NK-92 (cell line): ENCODE measurements around the gene RPRML.
"Not testable (repeated sequence)": the region's sequence is repeated elsewhere in the genome, so short reads cannot be mapped to it uniquely, and the experiment has no call there.

Experiments used
- DNase-seq: peaks from one replicate; lab custom pipeline; 2025; ENCODE audit not compliant: unreplicated experiment; lab: John Stamatoyannopoulos, UW

The RPRML gene

GRCh38 chr17:46976626-46977270, 2.3 kb downstream of the RPRML start:
- DNase-seq = no peak

DNA sequence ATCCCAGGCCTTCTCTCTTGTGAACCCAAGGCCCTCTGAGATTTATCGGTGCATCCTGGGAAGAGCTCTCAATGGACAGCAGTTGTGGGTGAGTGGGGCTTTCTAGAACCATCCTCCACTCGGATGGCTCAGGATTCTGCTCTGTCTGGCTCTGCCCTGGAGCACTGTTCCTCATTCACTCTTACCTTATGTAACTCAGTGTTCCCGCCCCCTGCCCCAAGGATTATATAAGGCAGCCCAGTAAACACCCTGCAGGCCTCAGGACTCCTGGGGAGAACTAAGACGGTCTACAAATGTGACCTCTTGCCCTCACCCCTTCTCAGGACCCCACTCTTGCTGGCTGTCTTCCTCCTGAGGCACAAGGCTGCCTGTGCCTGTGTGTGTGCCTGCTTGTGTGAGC, 3.8 kb downstream of the RPRML start:
- no peak for DNase-seq

GRCh38 chr17:46974086-46974485, 5.0 kb downstream of the RPRML start:
- DNase-seq = no peak

DNA sequence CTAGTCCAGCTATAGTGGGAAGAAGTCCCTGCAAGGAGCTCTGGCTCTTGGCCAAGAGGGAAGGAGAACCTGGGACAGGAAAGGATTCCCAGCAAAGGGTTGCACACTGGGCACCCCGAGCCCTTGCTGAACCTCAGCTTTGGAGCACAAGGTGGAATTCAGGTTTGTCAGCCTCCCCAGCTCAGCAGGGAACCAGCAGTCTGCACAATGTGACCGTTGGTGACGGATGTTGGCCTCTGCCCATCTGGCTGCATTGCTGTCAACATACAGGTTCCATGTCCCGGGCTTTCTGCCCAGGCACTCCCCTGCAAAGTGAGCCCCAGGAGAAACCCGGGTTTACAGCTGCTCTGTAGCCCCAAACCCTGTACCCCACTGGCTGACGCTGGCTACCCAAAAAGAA, 6.7 kb downstream of the RPRML start:
- no peak for DNase-seq

DNA sequence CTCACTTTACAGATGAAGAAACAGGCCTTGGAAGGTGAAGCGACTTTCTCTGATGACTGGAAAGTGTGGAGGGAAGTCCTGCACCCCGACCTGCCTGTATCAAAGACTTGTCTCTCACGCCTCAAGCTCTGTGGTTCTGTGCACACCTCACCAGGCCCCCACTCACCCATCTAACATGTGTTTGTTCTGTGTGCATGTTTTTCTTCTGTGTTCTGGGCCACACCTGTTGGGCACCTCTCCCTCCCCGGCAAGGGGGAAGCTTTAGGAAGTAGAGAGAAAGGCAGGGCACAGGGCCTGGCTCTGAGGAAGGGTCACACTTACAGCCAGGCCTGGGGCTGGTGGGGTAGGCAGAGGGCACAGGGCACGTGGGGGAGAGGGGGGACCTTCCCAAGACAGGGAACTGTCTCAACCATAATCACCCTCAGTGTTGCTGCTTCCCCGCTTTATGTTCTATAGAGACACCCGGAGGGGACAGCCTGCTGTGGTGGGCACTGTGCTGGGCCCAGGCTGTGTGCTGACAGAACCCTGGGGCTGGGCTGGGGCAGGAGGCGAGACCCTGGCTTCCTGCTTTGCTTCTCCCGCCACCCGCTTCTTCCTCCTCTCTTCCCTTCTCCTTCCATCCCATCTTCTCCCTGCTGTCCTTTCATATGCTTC, 7.3 kb downstream of the RPRML start:
- DNase-seq = no peak

GRCh38 chr17:46968896-46969295, 10.2 kb downstream of the RPRML start:
- DNase-seq = no peak

DNA sequence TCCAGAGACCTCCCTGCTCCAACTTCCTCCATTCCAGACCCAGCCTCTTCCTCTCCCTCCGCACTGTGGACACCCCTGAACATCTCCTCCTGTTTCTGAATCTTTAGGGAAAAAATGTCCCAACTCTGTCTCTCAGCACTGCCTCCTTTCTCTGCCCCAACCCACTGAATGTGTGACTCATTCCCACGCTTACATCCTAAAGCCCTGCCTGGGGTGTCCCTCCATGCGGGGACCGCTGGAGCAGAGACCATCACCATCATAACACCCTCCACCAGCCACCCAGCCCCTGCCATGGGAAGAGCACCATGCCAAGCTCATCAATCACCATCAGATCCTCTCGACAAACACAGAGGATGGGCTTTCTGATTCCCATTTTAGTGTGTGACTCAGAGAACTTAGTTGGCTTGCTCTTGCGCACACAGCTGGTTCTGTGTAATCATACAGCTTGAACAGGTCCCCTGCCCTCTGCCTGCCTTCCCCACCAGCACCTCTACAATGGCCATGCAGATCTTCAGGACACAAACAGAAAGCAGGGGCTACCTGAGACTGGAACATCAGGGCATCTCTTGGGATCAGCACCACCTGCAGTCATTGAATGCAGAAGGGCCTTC, 10.7 kb downstream of the RPRML start:
- no peak for DNase-seq

- DNase-seq = no peak
These were observed 14.5 kb downstream of the RPRML start for GRCh38 chr17:46964315-46965265.

DNA sequence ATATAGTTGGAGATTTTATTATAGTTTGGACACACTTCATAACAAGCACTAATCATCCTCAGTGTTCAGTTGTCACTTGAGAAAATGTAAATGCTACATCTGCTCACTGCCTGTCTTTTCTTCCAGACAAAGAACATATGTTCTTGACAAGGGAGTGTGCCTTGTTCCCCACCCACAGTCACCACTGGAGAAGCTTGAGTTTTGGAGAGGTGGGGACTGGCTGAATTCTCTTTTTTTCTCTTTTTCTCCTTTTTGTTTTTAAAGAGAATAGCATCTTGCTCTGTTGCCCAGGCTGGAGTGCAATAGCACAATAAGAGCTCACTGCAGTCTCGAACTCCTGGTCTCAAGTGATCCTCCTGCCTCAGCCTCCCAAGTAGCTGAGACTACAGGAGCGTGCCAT, 15.5 kb downstream of the RPRML start:
- no peak for DNase-seq

- DNase-seq = no peak
These were observed 16.7 kb downstream of the RPRML start for GRCh38 chr17:46962374-46962790.

DNA sequence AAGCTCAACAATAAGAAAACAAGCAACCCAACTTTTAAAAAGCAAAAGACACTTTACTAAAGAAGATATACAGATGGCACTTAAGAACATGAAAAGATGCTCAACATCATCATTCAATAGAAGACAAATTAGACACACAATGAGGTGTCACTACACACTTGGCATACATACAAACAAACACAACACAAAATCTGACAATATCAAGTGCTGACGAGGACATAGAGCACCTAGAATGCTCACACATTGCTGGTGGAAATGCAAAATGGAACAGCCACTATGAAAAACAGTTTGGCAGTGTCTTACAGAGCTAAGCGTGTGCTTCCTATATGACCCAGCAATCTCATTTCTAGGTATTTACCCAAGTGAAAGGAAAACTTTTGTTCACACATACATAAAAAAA, 18.9 kb downstream of the RPRML start:
- no peak for DNase-seq

DNA sequence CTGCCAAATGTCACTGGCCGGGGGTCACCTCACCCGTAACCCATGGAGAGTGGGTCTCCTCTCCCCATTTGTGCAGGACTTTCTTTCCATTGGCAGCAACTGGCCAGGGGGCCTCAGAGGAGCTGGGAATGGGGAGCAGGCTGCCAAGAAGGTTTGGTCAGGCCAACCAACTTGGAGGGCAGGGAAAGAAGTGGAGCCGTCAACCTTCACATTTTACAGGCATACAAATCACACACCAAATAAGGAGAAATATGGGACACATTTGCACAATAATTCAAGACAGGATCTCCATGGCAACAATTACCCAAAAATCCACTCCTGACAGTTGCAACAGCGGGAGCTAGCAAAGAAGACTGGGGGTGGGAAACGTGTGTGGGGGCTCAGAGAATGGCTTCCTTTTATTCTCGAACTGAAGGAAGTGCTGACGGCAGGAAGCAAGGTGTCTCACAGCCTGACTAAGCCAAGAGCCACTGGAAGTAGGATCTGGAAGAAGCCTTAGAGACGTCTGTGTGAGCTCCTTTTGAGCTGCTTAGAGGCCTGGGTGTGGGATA, 20.9 kb downstream of the RPRML start:
- no peak for DNase-seq

- not testable (repeated sequence) for DNase-seq
These were observed 25.9 kb downstream of the RPRML start for GRCh38 chr17:46953191-46953590.

GRCh38 chr17:46952115-46952514, 26.9 kb downstream of the RPRML start:
- no peak for DNase-seq

DNA sequence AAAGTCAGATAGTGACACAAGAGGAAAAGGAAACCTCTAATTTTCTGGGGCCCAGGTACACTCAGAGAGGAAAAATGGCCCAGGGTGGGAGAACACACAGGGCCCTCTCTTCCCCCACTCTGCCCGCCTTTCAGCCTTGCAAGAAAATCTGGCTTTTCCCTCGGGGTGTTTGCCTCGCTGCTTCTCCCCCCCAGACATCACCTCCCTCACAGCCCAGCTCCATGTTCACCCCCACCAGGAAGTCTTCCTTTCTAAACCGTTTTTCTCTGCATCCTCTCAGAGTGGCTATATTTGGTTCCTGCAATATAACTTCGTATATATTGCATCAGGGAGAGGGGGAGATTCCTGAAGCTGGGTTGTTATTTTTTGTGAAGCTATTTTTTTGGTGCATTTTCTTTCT, 27.3 kb downstream of the RPRML start:
- no peak for DNase-seq

DNA sequence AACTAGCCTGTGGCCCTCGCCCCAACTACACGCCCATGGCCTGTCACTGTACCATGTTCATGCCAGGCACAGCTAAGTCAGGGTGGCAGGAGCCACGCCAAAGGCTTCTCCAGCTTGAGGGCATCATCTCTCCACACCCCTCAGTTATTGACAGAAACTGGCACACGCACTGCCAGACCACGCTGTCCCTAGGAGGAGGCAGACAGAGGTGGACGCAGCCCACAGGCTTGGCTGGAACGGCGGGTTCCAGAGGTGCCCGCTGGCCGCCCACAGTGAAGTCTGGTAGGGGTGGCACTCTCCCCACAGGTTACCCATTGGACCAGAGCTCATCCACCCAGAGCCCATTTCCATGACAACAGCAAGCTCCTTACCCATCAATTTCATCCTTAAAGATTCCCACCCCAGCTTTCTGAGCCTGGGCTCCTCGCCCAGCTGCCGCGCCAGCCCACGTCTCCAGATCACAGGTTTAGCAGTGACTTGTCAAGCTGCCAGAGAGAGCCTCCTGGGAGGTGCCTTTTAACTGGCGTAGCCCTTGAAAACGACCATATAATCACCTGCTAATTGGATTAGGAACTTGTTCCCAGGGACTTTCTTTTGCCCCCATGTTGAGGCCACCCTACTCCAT, 27.9 kb downstream of the RPRML start:
- no peak for DNase-seq

- DNase-seq = no peak
These were observed 28.6 kb downstream of the RPRML start for GRCh38 chr17:46950342-46950996.

- no peak for DNase-seq
These were observed 29.5 kb downstream of the RPRML start for GRCh38 chr17:46949291-46950174.

- DNase-seq = no peak
These were observed 30.5 kb downstream of the RPRML start for GRCh38 chr17:46948544-46948943.
